Gastrocnemius medialis (tissue), 4 donors: ENCODE results near the gene ZBED4.

ENCODE experiments used
- POLR2A ChIP-seq, 2 donors: fragments of 450-650 bp; IDR thresholded peaks; one replicate each; pipeline ENCODE4 v1.6.1; 2017; ENCODE audit warnings: antibody characterized with exemption in 2 of 2, mild to moderate bottlenecking in 2 of 2, moderate library complexity in 2 of 2
- TF ChIP-seq, protein P1 (sequence below), 5 experiments: fragments of 450-650 bp in 3 of 5; fragments of 200-600 bp in 2 of 5; sonication (generic) in 2 of 5; IDR thresholded peaks in 4 of 5; conservative IDR thresholded peaks in 1 of 5; 1 replicate in 4 of 5; 2 replicates in 1 of 5; pipeline ENCODE4 v1.5.1; 2016 to 2019; ENCODE audit warnings: antibody characterized with exemption in 5 of 5, mild to moderate bottlenecking in 3 of 5, moderate library complexity in 3 of 5

DNA sequence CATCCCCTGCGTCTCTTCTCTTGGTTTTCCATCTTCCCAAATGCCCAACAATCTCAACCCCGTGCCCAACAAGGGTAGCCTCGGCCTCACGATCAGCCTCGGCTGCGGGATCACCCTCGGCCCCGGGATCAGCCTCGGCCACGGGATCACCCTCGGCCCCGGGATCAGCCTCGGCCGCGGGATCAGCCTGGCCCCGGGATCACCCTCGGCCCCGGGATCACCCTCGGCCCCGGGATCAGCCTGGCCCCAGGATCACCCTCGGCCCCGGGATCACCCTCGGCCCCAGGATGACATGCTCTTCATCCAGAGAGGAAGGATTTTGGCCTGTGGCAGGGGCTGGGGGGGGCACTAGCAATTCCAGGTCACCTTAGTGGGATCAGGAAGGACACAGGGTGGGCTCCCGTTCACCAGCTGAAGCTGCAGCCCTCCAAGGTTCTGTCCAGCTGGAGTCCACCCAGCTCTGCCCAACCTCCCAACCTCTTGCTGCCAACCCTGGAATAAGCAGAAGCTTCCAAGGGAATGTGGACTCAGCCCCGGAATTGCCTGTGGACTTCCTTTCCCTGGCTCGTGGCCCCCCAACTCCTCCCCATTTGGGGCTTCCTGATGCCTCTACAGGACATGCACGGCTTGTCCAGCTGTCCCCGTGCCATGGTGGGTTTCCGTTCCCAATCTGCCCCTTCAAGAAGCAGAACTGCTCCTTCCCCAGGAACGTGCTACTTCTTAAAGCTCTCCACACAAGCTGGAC lies 58.4 kb downstream of the ZBED4 start:
- TF ChIP-seq, protein P1, sequence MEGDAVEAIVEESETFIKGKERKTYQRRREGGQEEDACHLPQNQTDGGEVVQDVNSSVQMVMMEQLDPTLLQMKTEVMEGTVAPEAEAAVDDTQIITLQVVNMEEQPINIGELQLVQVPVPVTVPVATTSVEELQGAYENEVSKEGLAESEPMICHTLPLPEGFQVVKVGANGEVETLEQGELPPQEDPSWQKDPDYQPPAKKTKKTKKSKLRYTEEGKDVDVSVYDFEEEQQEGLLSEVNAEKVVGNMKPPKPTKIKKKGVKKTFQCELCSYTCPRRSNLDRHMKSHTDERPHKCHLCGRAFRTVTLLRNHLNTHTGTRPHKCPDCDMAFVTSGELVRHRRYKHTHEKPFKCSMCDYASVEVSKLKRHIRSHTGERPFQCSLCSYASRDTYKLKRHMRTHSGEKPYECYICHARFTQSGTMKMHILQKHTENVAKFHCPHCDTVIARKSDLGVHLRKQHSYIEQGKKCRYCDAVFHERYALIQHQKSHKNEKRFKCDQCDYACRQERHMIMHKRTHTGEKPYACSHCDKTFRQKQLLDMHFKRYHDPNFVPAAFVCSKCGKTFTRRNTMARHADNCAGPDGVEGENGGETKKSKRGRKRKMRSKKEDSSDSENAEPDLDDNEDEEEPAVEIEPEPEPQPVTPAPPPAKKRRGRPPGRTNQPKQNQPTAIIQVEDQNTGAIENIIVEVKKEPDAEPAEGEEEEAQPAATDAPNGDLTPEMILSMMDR (IDR thresholded peaks at IDR 0.05 in 4 of 5, conservative IDR thresholded peaks at IDR 0.05 in 1 of 5): no peak
- no peak for TF ChIP-seq POLR2A (IDR thresholded peaks at IDR 0.05)
